ENCODE measurements around the gene ENOX1. TPM values are rescaled to one million over a fixed set of nuclear protein-coding genes. Genes with fewer than 3 reads are reported as not detected.

ENOX1 gene
- total RNA-seq, 1 donor from 2014 or later = 1.7 TPM

GRCh38 chr13:43306372-43306771 is 480.4 kb downstream of the ENOX1 start:
- Mint-ChIP-seq H3K36me3 (ENCODE audit: low read depth, unreplicated experiment) (peaks cover 4% of the 10 kb centered on the region), H3K4me1 (ENCODE audit: unreplicated experiment) (peaks cover 27% of the 10 kb centered on the region), H3K27me3 (ENCODE audit: unreplicated experiment) (peaks cover 3% of the 10 kb centered on the region), H3K4me3 (ENCODE audit: unreplicated experiment) (no peak overlapping the region), H3K9me3 (ENCODE audit: unreplicated experiment) (no peaks in the 10 kb centered on the region), H3K27ac (ENCODE audit: unreplicated experiment) (peak overlapping the region; percentile 67)
- DNase-seq (ENCODE audit: low spot score) = no peak
- TF ChIP-seq, protein P1, sequence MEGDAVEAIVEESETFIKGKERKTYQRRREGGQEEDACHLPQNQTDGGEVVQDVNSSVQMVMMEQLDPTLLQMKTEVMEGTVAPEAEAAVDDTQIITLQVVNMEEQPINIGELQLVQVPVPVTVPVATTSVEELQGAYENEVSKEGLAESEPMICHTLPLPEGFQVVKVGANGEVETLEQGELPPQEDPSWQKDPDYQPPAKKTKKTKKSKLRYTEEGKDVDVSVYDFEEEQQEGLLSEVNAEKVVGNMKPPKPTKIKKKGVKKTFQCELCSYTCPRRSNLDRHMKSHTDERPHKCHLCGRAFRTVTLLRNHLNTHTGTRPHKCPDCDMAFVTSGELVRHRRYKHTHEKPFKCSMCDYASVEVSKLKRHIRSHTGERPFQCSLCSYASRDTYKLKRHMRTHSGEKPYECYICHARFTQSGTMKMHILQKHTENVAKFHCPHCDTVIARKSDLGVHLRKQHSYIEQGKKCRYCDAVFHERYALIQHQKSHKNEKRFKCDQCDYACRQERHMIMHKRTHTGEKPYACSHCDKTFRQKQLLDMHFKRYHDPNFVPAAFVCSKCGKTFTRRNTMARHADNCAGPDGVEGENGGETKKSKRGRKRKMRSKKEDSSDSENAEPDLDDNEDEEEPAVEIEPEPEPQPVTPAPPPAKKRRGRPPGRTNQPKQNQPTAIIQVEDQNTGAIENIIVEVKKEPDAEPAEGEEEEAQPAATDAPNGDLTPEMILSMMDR (IDR thresholded peaks at IDR 0.05; ENCODE audit: unreplicated experiment) = no peak

DNA sequence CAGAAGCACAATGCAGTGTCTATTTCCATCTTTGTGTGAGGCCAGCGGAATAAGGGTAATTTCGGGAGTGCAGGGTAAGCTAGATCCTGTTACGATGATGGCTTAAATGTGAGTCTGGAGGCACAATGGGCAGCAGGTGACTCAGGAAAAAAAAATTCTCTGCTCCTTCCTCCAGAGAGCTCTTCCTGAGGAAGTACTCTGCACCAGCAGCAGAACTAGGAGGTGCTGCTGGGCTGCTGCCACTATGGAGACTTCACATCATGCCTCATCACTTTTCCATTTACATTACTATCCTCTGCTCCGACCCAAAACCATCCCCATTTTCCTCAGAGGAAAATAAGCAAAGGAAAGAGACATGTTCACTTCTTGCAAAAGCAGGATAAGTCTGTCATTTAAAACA is 481.4 kb downstream of the ENOX1 start:
- Mint-ChIP-seq H3K27ac (ENCODE audit: unreplicated experiment) (no peak overlapping the region), H3K4me1 (ENCODE audit: unreplicated experiment) (peaks cover 27% of the 10 kb centered on the region), H3K27me3 (ENCODE audit: unreplicated experiment) (peaks cover 4% of the 10 kb centered on the region), H3K36me3 (ENCODE audit: low read depth, unreplicated experiment) (peaks cover 4% of the 10 kb centered on the region), H3K4me3 (ENCODE audit: unreplicated experiment) (no peak overlapping the region), H3K9me3 (ENCODE audit: unreplicated experiment) (no peaks in the 10 kb centered on the region)
- DNase-seq (ENCODE audit: low spot score) = no peak
- TF ChIP-seq, protein P1 (IDR thresholded peaks at IDR 0.05; ENCODE audit: unreplicated experiment) = no peak

DNA sequence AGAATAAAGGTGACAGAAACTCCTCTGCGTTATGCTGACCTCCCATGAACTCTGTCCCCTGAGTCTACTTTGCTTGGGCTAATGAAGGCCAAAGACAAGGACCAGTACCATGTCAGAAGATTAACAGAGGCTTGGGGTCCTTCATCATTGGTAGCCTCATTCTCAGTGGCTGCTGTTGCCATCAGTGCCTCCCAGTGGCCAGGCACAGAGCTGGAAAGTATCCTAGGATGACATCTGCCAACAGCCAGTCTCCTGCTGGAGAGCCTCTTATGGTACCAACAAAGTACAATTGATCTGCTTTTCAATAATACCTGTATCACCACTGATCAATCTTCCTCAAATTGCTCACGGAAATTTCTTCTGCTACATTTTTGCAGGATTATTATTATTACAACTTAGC is 481.8 kb downstream of the ENOX1 start:
- peaks cover 27% of the 10 kb centered on the region for H3K4me1 Mint-ChIP-seq (ENCODE audit: unreplicated experiment)
- H3K4me3 Mint-ChIP-seq (ENCODE audit: unreplicated experiment) = no peak overlapping the region
- H3K27ac Mint-ChIP-seq (ENCODE audit: unreplicated experiment) = no peak overlapping the region
- peaks cover 4% of the 10 kb centered on the region for H3K36me3 Mint-ChIP-seq (ENCODE audit: low read depth, unreplicated experiment)
- peaks cover 4% of the 10 kb centered on the region for H3K27me3 Mint-ChIP-seq (ENCODE audit: unreplicated experiment)
- H3K9me3 Mint-ChIP-seq (ENCODE audit: unreplicated experiment) = no peaks in the 10 kb centered on the region
- TF ChIP-seq, protein P1 (IDR thresholded peaks at IDR 0.05; ENCODE audit: unreplicated experiment) = no peak
- DNase-seq (ENCODE audit: low spot score) = no peak

- peaks cover 4% of the 10 kb centered on the region for H3K36me3 Mint-ChIP-seq (ENCODE audit: low read depth, unreplicated experiment)
- peaks cover 31% of the 10 kb centered on the region for H3K4me1 Mint-ChIP-seq (ENCODE audit: unreplicated experiment)
- H3K27ac Mint-ChIP-seq (ENCODE audit: unreplicated experiment) = no peak overlapping the region
- H3K9me3 Mint-ChIP-seq (ENCODE audit: unreplicated experiment) = no peaks in the 10 kb centered on the region
- peaks cover 6% of the 10 kb centered on the region for H3K27me3 Mint-ChIP-seq (ENCODE audit: unreplicated experiment)
- no peak overlapping the region for H3K4me3 Mint-ChIP-seq (ENCODE audit: unreplicated experiment)
- DNase-seq (ENCODE audit: low spot score) = no peak
- TF ChIP-seq, protein P1 (IDR thresholded peaks at IDR 0.05; ENCODE audit: unreplicated experiment) = no peak
Measured at GRCh38 chr13:43304449-43304848, 482.3 kb downstream of the ENOX1 start.

DNA sequence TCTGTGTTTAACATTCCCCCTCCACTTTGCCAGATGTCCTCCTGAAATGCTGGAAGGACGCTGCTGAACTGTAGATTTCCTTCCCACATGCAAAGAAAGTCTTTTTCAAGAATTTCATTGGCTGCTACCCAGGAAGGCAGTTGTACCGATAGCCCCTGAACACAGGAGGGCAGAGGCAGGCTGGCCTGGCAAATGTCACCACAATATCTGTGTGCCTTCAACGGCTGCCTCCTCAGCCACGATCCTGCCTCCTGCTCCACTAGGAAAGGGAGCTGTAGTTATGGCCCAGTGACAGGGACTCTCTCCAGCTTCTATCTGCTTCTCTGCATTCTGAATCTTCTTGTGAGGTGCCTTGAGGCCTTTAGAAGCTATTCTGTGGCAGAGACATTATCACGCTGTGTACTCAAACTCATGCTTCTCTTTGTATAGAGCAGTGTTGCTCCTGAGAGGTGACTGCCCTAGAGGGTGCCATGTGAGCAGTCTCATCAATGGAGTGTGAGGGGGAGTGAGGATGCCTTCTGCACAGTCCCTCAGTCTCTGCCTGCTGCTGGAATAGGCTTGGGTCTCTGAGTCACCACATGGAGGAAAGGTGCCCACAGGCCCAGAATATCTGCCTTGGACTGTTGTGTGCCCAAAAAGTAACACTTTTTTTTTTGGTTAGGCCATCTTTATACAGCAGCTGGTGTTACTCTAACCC is 483.6 kb downstream of the ENOX1 start:
- peaks cover 5% of the 10 kb centered on the region for H3K27me3 Mint-ChIP-seq (ENCODE audit: unreplicated experiment)
- TF ChIP-seq, protein P1 (IDR thresholded peaks at IDR 0.05; ENCODE audit: unreplicated experiment) = no peak
- DNase-seq (ENCODE audit: low spot score) = peak; percentile 59
- H3K27ac Mint-ChIP-seq (ENCODE audit: unreplicated experiment) = no peak overlapping the region
- peaks cover 2% of the 10 kb centered on the region for H3K36me3 Mint-ChIP-seq (ENCODE audit: low read depth, unreplicated experiment)
- no peaks in the 10 kb centered on the region for H3K9me3 Mint-ChIP-seq (ENCODE audit: unreplicated experiment)
- no peak overlapping the region for H3K4me3 Mint-ChIP-seq (ENCODE audit: unreplicated experiment)
- peaks cover 42% of the 10 kb centered on the region for H3K4me1 Mint-ChIP-seq (ENCODE audit: unreplicated experiment)
